Endothelial cell of umbilical vein (primary cell): ENCODE measurements around the gene CPHXL2. TPM values are rescaled to one million over a fixed set of nuclear protein-coding genes. Genes with fewer than 3 reads are reported as not detected.

Experiments used
- BruUV-seq: library from RNA; stranded (reverse); fragments of 400-500 nt; replicated peaks from 2 replicates; lab custom pipeline; 2021; lab: Mats Ljungman, UMichigan
- CTCF ChIA-PET: fragments of 300-600, 350-600 bp; sonication (Branson Sonifier 250); formaldehyde crosslinking; loops from one replicate; lab custom pipeline; 2021; ENCODE audit warnings: antibody characterized with exemption, inconsistent platforms; lab: Charles Lee
- POLR2A ChIA-PET: fragments of 300-600, 350-600 bp; sonication (Branson Sonifier 250); formaldehyde crosslinking; loops from one replicate; lab custom pipeline; 2021; ENCODE audit warnings: antibody characterized with exemption, inconsistent platforms; lab: Charles Lee
- DNase-seq: peaks from one replicate; pipeline ENCODE4 v3.0.0-alpha.2; 2011; ENCODE audit warnings: low read depth, low spot score
- FAIRE-seq: peaks from 2 replicates; lab custom pipeline; 2011; peaks lifted over from hg19 to GRCh38; lab: Jason Lieb, UNC
- H2AFZ ChIP-seq: 2 replicates; pipeline ENCODE4 v1.6.0; 2012; ENCODE audit warnings: low read depth, low read length, control low read depth, inconsistent platforms
- H3K27ac ChIP-seq: 2 replicates; pipeline ENCODE4 v1.5.1; 2011; ENCODE audit warnings: low read depth, mild to moderate bottlenecking, control low read depth, low read length, moderate library complexity; ENCODE audit not compliant: insufficient read depth
- H3K27me3 ChIP-seq, 2 experiments: 2 replicates each; pipeline versions ENCODE4 v1.6.0 to v1.6.1; 2011; ENCODE audit warnings: low read length in 2 of 2, mixed read lengths in 1 of 2; ENCODE audit not compliant: control insufficient read depth in 2 of 2, insufficient read depth in 2 of 2
- H3K36me3 ChIP-seq, 2 experiments: 2 replicates in 1 of 2; 3 replicates in 1 of 2; pipeline ENCODE4 v1.5.1; 2011; ENCODE audit warnings: low read length in 2 of 2, mild to moderate bottlenecking in 1 of 2, moderate library complexity in 1 of 2; ENCODE audit not compliant: control insufficient read depth in 2 of 2, insufficient read depth in 2 of 2; ENCODE audit errors: extremely low read depth in 1 of 2
- H3K4me1 ChIP-seq: 3 replicates; pipeline ENCODE4 v1.5.1; 2011; ENCODE audit warnings: mild to moderate bottlenecking, low read length; ENCODE audit not compliant: control insufficient read depth, insufficient read depth; ENCODE audit errors: extremely low read depth
- H3K4me2 ChIP-seq: 2 replicates; pipeline ENCODE4 v1.6.1; 2011; ENCODE audit warnings: low read length, control low read depth, mixed read lengths; ENCODE audit not compliant: insufficient read depth
- H3K4me3 ChIP-seq, 3 experiments: fragments of 200-600 bp in 1 of 3; sonication (generic), shearing (Covaris generic) in 1 of 3; replicated peaks in 1 of 3; 2 replicates each; pipeline ENCODE4 v1.5.1; 2011 to 2016; ENCODE audit warnings: control low read depth in 3 of 3, low read length in 3 of 3, mild to moderate bottlenecking in 2 of 3, inconsistent platforms in 1 of 3, low read depth in 1 of 3, moderate library complexity in 1 of 3; ENCODE audit not compliant: insufficient read depth in 1 of 3
- H3K79me2 ChIP-seq: 2 replicates; pipeline ENCODE4 v1.6.0; 2012; ENCODE audit warnings: low read length, inconsistent platforms; ENCODE audit not compliant: control insufficient read depth, insufficient read depth
- H3K9ac ChIP-seq: replicated peaks from 2 replicates; pipeline ENCODE3; 2011; ENCODE audit warnings: low read length, control low read depth; ENCODE audit not compliant: insufficient read depth; ENCODE audit errors: extremely low read depth
- H3K9me1 ChIP-seq: replicated peaks from 3 replicates; pipeline ENCODE4 v1.6.0; 2011; ENCODE audit warnings: mild to moderate bottlenecking, low read length; ENCODE audit not compliant: control insufficient read depth, insufficient read depth; ENCODE audit errors: extremely low read depth
- H3K9me3 ChIP-seq: replicated peaks from 2 replicates; pipeline ENCODE4 v1.5.1; 2012; ENCODE audit warnings: low read length, inconsistent platforms; ENCODE audit not compliant: control insufficient read depth, insufficient read depth
- H4K20me1 ChIP-seq: replicated peaks from 2 replicates; pipeline ENCODE3; 2011; ENCODE audit warnings: mild to moderate bottlenecking, low read length; ENCODE audit not compliant: control insufficient read depth, insufficient read depth; ENCODE audit errors: extremely low read depth
- EZH2 ChIP-seq: IDR thresholded peaks from 2 replicates; pipeline ENCODE4 v1.6.1; 2012; ENCODE audit warnings: borderline replicate concordance, low read depth, mild to moderate bottlenecking, moderate library complexity, low read length, inconsistent platforms; ENCODE audit not compliant: severe bottlenecking
- FOS ChIP-seq: IDR thresholded peaks from 2 replicates; pipeline ENCODE4 v1.6.1; 2011; ENCODE audit warnings: mild to moderate bottlenecking, low read length, moderate library complexity, borderline replicate concordance; ENCODE audit not compliant: insufficient read depth
- GATA2 ChIP-seq: IDR thresholded peaks from 2 replicates; pipeline ENCODE4 v1.7.0; 2011; ENCODE audit warnings: low read depth, mild to moderate bottlenecking, moderate library complexity, mixed read lengths, low read length; ENCODE audit not compliant: insufficient read length, insufficient read depth
- JUN ChIP-seq: IDR thresholded peaks from 2 replicates; pipeline ENCODE4 v1.6.1; 2011; ENCODE audit warnings: borderline replicate concordance, low read depth; ENCODE audit not compliant: insufficient read length, insufficient read depth
- MYC ChIP-seq: IDR thresholded peaks from one replicate; pipeline ENCODE4 v1.6.1; 2011; ENCODE audit warnings: mild to moderate bottlenecking, low read depth, low read length
- POLR2A ChIP-seq: IDR thresholded peaks from 2 replicates; pipeline ENCODE4 v1.6.1; 2012; ENCODE audit warnings: low read depth, mild to moderate bottlenecking, control low read depth, low read length
- POLR2AphosphoS5 ChIP-seq: IDR thresholded peaks from 2 replicates; pipeline ENCODE4 v1.6.1; 2012; ENCODE audit warnings: low read depth, mild to moderate bottlenecking, control low read depth, low read length, moderate library complexity; ENCODE audit not compliant: insufficient read depth
- dilution Hi-C: fragments of 300-500 bp; cut with MboI; formaldehyde crosslinking; loops from one replicate; pipeline ENCODE4 v1.15.0; 2019; ENCODE audit warnings: low sequenced_read_pairs; ENCODE audit not compliant: extremely low pct_ligation_motif_present
- intact Hi-C: fragments of 100-400 bp; cut with micrococcal nuclease; formaldehyde crosslinking; loops from one replicate; pipeline ENCODE4 v1.10.0; 2022
- polyA plus RNA-seq, 4 experiments: library from polyadenylated mRNA; depleted of rRNA in 3 of 4; stranded (reverse) in 3 of 4; unstranded in 1 of 4; fragments of >200 nt; gene quantifications; 2 replicates each; pipeline versions ENCODE4 v1.2.1 to v1.2.3, GENCODE V29; 2011 to 2012; ENCODE audit warnings: missing spikeins in 1 of 4
- total RNA-seq: library from RNA; stranded (reverse); gene quantifications from 2 replicates; pipeline ENCODE4 v1.2.3, GENCODE V29; 2021
- TF ChIP-seq, protein P1 (sequence below), 2 donors: IDR thresholded peaks; 1 replicate in 1 of 2; 2 replicates in 1 of 2; pipeline ENCODE4 v1.5.1; 2011; ENCODE audit warnings: low read length in 2 of 2, mild to moderate bottlenecking in 2 of 2, moderate library complexity in 2 of 2, control low read depth in 1 of 2, inconsistent platforms in 1 of 2, low read depth in 1 of 2; ENCODE audit not compliant: insufficient read depth in 1 of 2; ENCODE audit errors: extremely low read depth in 1 of 2
- TF ChIP-seq, protein P2 (sequence below): IDR thresholded peaks from 2 replicates; pipeline ENCODE4 v1.6.1; 2011; ENCODE audit not compliant: insufficient read depth, insufficient read length

CPHXL2 gene
- total and polyA plus RNA-seq, 2 donors (not counting 3 experiments of a cell fraction or from before 2014, with no cell fraction given), result not detected

DNA sequence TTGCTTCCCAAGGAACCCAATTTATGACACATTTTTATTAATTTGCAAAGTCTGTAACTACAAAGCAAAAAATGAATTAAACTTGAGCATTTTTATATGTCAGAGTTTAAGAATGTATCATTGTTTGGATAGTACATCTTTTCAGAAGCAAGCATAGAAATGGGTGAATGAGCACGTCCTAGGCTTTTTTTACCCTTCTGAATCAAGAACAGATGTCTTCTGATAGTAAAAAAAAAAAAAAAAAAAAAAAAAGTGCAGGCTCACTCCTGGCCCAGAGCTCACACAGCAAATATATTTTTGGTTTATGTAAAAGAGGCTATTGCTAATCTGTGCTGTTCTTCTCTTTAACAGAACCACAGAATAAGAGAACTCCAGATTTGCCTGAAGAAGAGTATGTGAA lies 22.9 kb downstream of the CPHXL2 start:
- no TSS peak for BruUV-seq
- Histone ChIP-seq H3K4me3 (no peak overlapping the region), H3K9ac (no peak overlapping the region), H3K4me1 (peaks cover 20% of the 10 kb centered on the region), H2AFZ (no peak overlapping the region), H3K36me3 (peaks cover 17% of the 10 kb centered on the region in 2 experiments), H3K27ac (no peak overlapping the region), H3K9me1 (no peaks in the 10 kb centered on the region), H4K20me1 (peaks cover 6% of the 10 kb centered on the region), H3K9me3 (no peaks in the 10 kb centered on the region), H3K4me2 (no peak overlapping the region), H3K79me2 (peaks cover 52% of the 10 kb centered on the region), H3K27me3 (no peaks in the 10 kb centered on the region)
- ChIA-PET POLR2A (no interaction called here), CTCF (no interaction called here)
- FAIRE-seq (no peak), DNase-seq (no peak)
- dilution Hi-C loops, result no loop called here
- intact Hi-C loops, result no loop called here
- no peak for TF ChIP-seq JUN

DNA sequence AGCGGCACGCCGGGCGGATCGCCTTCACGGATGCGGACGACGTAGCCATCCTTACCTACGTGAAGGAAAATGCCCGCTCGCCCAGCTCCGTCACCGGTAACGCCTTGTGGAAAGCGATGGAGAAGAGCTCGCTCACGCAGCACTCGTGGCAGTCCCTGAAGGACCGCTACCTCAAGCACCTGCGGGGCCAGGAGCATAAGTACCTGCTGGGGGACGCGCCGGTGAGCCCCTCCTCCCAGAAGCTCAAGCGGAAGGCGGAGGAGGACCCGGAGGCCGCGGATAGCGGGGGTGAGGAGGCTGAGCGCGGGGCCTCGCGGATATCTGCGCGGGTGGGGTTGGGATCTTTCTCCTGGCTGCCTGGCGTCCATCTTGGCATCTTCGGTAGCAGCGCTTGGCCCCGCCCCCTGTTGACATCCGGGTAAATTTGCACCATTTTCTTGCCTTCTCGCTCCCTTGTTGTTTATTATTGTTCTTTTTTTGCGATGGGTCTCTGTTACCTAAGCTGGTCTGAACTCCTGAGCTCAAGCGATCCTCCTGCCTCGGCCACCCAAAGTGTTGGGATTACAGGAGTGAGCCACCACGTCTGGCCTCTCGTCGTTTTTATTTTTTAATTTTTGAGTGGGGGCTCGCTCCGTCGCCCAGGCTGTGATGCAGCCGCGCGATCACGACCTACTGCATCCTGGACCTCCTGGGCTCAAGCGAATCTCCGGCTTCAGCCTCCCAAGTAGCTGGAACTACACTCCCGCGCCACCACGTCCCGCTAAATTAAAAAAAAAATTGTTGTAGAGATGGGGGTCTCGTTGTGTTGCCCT lies 28.3 kb downstream of the CPHXL2 start:
- peaks cover 0 to 3% of the 10 kb centered on the region in 2 experiments for H3K36me3 ChIP-seq
- TF ChIP-seq MYC (no peak), POLR2AphosphoS5 (peak; percentile 35), FOS (no peak), EZH2 (no peak), POLR2A (peak; percentile 54), JUN (no peak), GATA2 (no peak)
- TF ChIP-seq, protein P1, sequence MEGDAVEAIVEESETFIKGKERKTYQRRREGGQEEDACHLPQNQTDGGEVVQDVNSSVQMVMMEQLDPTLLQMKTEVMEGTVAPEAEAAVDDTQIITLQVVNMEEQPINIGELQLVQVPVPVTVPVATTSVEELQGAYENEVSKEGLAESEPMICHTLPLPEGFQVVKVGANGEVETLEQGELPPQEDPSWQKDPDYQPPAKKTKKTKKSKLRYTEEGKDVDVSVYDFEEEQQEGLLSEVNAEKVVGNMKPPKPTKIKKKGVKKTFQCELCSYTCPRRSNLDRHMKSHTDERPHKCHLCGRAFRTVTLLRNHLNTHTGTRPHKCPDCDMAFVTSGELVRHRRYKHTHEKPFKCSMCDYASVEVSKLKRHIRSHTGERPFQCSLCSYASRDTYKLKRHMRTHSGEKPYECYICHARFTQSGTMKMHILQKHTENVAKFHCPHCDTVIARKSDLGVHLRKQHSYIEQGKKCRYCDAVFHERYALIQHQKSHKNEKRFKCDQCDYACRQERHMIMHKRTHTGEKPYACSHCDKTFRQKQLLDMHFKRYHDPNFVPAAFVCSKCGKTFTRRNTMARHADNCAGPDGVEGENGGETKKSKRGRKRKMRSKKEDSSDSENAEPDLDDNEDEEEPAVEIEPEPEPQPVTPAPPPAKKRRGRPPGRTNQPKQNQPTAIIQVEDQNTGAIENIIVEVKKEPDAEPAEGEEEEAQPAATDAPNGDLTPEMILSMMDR (IDR thresholded peaks at IDR 0.05; ENCODE audit: extremely low read depth in 1 of 2, insufficient read depth in 1 of 2, low read depth in 1 of 2, low read length in 2 of 2), result no peak
- TF ChIP-seq, protein P2, sequence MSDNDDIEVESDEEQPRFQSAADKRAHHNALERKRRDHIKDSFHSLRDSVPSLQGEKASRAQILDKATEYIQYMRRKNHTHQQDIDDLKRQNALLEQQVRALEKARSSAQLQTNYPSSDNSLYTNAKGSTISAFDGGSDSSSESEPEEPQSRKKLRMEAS, result no peak
- no peaks in the 10 kb centered on the region for H3K9me1 ChIP-seq
- ChIA-PET CTCF (interaction anchor here (1.0 to 3.5 kb wide), 3 partner anchors 26 to 115 kb away, joined by 4 to 14 read pairs (median 8); partner anchors contain the start of gene ADAT1), POLR2A (interaction anchor here (1.3 to 1.5 kb wide), 3 partner anchors 26 to 185 kb away, joined by 4 to 12 read pairs (median 10); partner anchors contain the start of gene ADAT1)
- peaks cover 92% of the 10 kb centered on the region for H3K79me2 ChIP-seq
- DNase-seq (peak; percentile 83), FAIRE-seq (peak; percentile 89)
- peak overlapping the region; percentile 99 for H3K4me2 ChIP-seq
- no peaks in the 10 kb centered on the region for H3K9me3 ChIP-seq
- H3K4me1 ChIP-seq, result peaks cover 32% of the 10 kb centered on the region
- H3K9ac ChIP-seq, result peak overlapping the region; percentile 94
- H3K27me3 ChIP-seq, result no peaks in the 10 kb centered on the region
- H3K27ac ChIP-seq, result peak overlapping the region; percentile 67
- dilution Hi-C loops (no loop called here), intact Hi-C loops (loop anchor here (1.0 to 5.0 kb wide), 4 partner anchors 131 to 1542 kb away; partner anchors contain the start of gene TMEM170A)
- H2AFZ ChIP-seq, result peak overlapping the region; percentile 66
- peak overlapping the region; percentile 95 to 98 (median 98) for H3K4me3 ChIP-seq
- TSS peak; percentile 29 for BruUV-seq
- peaks cover 6% of the 10 kb centered on the region for H4K20me1 ChIP-seq
